ENCODE measurements around the gene SULT1B1.

Gene SULT1B1

DNA sequence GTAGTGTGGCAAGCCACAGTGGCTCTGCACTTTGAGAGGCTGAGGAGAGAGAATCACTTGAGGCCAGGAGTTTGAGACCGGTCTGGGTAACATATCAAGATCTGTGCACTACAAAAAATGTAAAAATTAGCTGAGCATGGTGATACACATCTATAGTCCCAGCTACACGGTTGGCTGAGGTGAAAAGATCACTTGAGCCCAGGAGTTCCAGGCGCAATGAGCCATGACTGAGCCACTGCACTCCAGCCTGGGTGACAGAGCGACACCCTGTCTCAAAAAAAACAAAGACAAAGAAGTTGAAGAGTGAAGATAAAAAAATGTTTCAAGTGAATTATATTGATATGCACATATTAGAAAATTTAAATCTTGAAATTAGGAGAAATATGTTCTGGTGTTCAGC lies 46.3 kb downstream of the SULT1B1 start:
- Histone ChIP-seq H3K4me3 (ENCODE audit: low read length) (no peak overlapping the region), H3K27ac (ENCODE audit: low read depth, low read length) (no peak overlapping the region)

DNA sequence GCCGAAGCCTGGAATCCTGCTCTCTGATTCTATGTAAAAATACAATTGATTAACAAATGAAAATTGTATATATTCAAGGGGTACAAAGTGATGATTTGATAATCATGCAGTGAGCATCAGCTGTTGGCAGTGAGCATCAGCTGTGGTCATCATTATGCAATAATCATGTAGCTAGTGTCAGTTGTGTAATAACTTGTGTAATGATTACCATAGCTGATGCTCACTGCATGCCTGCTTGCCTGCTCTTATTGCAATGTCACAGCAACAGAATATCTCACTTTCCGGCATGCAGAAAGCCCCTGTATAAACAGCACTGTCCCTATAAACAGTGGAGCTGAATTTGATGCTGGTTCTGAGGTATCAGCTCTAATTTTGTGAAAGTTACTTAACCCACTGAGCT lies 46.8 kb downstream of the SULT1B1 start:
- no peaks in the 10 kb centered on the region for H3K4me1 ChIP-seq (ENCODE audit: control insufficient read depth, insufficient read depth, low read length)
- no peaks in the 10 kb centered on the region for H3K36me3 ChIP-seq (ENCODE audit: control insufficient read depth, insufficient read depth, low read length)
- H3K27me3 ChIP-seq (ENCODE audit: control insufficient read depth, insufficient read depth, low read length) = no peaks in the 10 kb centered on the region
- no peak overlapping the region for H3K9ac ChIP-seq (ENCODE audit: low read length)
- no peak overlapping the region for H3K4me3 ChIP-seq (ENCODE audit: low read length)
- H3K27ac ChIP-seq (ENCODE audit: low read depth, low read length) = no peak overlapping the region

More for the DNA sequence above, 46.3 kb downstream of the SULT1B1 start:
- Histone ChIP-seq H3K27me3 (ENCODE audit: control insufficient read depth, insufficient read depth, low read length) (no peaks in the 10 kb centered on the region), H3K36me3 (ENCODE audit: control insufficient read depth, insufficient read depth, low read length) (no peaks in the 10 kb centered on the region), H3K9ac (ENCODE audit: low read length) (no peak overlapping the region), H3K4me1 (ENCODE audit: control insufficient read depth, insufficient read depth, low read length) (no peaks in the 10 kb centered on the region)

DNA sequence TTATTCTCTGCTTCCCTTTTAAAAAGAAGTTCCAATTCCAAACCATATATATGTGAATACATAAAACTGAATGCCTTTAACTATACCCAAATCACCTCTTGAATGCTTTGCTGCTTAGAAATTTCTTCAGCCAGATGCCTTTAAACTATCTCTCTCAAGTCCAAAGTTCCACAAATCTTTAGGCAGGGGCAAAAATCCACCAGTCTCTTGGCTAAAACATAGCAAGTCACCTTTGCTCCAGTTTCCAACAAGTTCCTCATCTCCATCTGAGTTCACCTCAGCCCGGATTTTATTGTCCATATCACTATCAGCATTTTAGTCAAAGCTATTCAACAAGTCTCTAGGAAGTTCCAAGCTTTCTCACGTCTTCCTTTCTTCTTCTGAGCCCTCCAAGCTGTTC lies 49.8 kb downstream of the SULT1B1 start:
- no peak overlapping the region for H3K27ac ChIP-seq (ENCODE audit: low read depth, low read length)
- H3K4me1 ChIP-seq (ENCODE audit: control insufficient read depth, insufficient read depth, low read length) = no peaks in the 10 kb centered on the region
- no peaks in the 10 kb centered on the region for H3K36me3 ChIP-seq (ENCODE audit: control insufficient read depth, insufficient read depth, low read length)
- no peak overlapping the region for H3K4me3 ChIP-seq (ENCODE audit: low read length)
- H3K9ac ChIP-seq (ENCODE audit: low read length) = no peak overlapping the region
- H3K27me3 ChIP-seq (ENCODE audit: control insufficient read depth, insufficient read depth, low read length) = no peaks in the 10 kb centered on the region

DNA sequence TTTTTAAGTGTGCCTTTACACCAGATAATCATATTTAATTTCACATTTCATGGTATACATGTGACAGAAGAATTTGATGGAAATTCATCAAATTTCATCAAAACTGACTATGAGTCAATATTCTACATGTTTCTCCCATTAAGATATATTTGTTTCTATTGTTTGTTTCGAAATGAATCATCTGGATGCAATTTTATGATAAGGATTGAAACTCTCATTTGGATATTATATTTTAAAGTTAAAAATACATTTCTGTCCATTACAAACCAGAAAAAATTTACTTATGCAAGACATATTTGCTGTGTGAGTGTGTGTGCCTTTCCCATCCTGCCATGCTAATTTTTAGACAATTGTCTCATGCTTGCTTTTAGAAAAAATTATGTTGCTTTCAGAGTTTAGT lies 52.2 kb downstream of the SULT1B1 start:
- H3K27me3 ChIP-seq (ENCODE audit: control insufficient read depth, insufficient read depth, low read length) = no peaks in the 10 kb centered on the region
- no peaks in the 10 kb centered on the region for H3K36me3 ChIP-seq (ENCODE audit: control insufficient read depth, insufficient read depth, low read length)
- H3K9ac ChIP-seq (ENCODE audit: low read length) = no peak overlapping the region

DNA sequence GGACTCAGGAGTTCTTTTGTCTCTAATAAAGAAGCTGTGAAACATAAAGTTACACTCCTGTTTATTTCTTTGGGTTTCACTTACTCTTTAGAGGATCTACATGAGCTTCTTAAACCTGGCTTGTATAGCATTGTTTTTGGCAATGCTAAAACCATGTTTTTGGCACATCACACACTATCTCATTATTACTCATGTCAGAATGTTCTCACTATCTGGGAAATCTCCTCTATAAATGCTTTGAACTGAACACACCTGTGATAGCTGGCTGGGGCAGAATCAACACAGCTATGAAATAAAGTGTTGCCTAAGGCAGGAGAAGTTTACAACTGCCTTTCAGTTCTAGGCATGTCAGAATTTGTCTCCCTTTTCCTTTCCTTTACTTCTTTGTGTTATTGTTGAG lies 52.6 kb downstream of the SULT1B1 start:
- H3K36me3 ChIP-seq (ENCODE audit: control insufficient read depth, insufficient read depth, low read length) = no peaks in the 10 kb centered on the region
- no peaks in the 10 kb centered on the region for H3K27me3 ChIP-seq (ENCODE audit: control insufficient read depth, insufficient read depth, low read length)
- no peak overlapping the region for H3K27ac ChIP-seq (ENCODE audit: low read depth, low read length)
- no peak overlapping the region for H3K9ac ChIP-seq (ENCODE audit: low read length)
- H3K4me1 ChIP-seq (ENCODE audit: control insufficient read depth, insufficient read depth, low read length) = no peaks in the 10 kb centered on the region
- H3K4me3 ChIP-seq (ENCODE audit: low read length) = no peak overlapping the region

More for the DNA sequence above, 52.2 kb downstream of the SULT1B1 start:
- no peak overlapping the region for H3K4me3 ChIP-seq (ENCODE audit: low read length)
- H3K27ac ChIP-seq (ENCODE audit: low read depth, low read length) = no peak overlapping the region
- no peaks in the 10 kb centered on the region for H3K4me1 ChIP-seq (ENCODE audit: control insufficient read depth, insufficient read depth, low read length)

DNA sequence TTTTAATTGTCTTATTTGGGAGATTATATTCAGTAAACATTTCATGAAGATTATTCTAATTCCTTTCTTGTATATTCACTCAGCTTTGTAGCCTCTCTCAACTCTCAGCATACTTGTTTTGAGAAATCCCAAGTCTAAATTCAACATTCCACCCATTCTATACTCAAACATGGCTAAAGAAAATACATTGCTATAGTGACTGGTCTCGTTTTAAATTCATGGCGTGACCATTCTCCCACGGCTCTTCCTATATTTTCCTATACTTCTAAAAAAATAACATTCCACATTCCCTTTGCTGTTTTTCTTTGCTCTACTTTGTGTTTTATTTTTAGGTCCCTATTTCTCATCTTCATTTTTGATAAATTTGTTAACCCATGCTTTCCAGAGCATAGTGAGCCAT lies 58.2 kb downstream of the SULT1B1 start:
- H3K27me3 ChIP-seq (ENCODE audit: control insufficient read depth, insufficient read depth, low read length) = no peaks in the 10 kb centered on the region
- H3K9ac ChIP-seq (ENCODE audit: low read length) = no peak overlapping the region
- H3K27ac ChIP-seq (ENCODE audit: low read depth, low read length) = no peak overlapping the region
- H3K4me1 ChIP-seq (ENCODE audit: control insufficient read depth, insufficient read depth, low read length) = no peaks in the 10 kb centered on the region
- no peaks in the 10 kb centered on the region for H3K36me3 ChIP-seq (ENCODE audit: control insufficient read depth, insufficient read depth, low read length)
- H3K4me3 ChIP-seq (ENCODE audit: low read length) = no peak overlapping the region

GRCh38 chr4:69701696-69702095 lies 58.7 kb downstream of the SULT1B1 start:
- no peaks in the 10 kb centered on the region for H3K36me3 ChIP-seq (ENCODE audit: control insufficient read depth, insufficient read depth, low read length)
- H3K4me1 ChIP-seq (ENCODE audit: control insufficient read depth, insufficient read depth, low read length) = no peaks in the 10 kb centered on the region
- no peak overlapping the region for H3K4me3 ChIP-seq (ENCODE audit: low read length)
- no peak overlapping the region for H3K9ac ChIP-seq (ENCODE audit: low read length)
- H3K27ac ChIP-seq (ENCODE audit: low read depth, low read length) = no peak overlapping the region
- no peaks in the 10 kb centered on the region for H3K27me3 ChIP-seq (ENCODE audit: control insufficient read depth, insufficient read depth, low read length)

GRCh38 chr4:69697536-69698242 lies 62.7 kb downstream of the SULT1B1 start:
- Histone ChIP-seq H3K4me3 (ENCODE audit: low read length) (no peak overlapping the region), H3K4me1 (ENCODE audit: control insufficient read depth, insufficient read depth, low read length) (no peaks in the 10 kb centered on the region)

DNA sequence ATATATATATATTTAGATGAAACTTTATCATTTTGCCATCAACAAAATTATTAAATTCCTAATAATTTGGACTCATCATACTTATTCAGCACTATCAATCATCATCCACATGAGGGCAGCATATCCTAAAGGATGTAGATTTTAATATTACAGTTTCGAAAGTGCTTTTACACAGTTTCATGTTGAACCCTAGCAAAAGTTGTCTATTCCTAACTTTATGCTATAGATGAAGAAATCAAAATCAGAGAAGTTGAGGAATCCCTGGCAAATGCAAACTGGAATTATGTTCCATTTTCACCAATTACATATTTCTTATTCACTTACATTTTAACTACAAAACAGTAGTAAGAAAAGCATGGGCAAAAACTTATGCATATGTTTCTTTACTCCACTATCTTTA lies 70.8 kb downstream of the SULT1B1 start:
- H3K36me3 ChIP-seq (ENCODE audit: control insufficient read depth, insufficient read depth, low read length) = no peaks in the 10 kb centered on the region
- H3K27me3 ChIP-seq (ENCODE audit: control insufficient read depth, insufficient read depth, low read length) = no peaks in the 10 kb centered on the region
- H3K4me1 ChIP-seq (ENCODE audit: control insufficient read depth, insufficient read depth, low read length) = no peaks in the 10 kb centered on the region
- no peak overlapping the region for H3K9ac ChIP-seq (ENCODE audit: low read length)
- H3K4me3 ChIP-seq (ENCODE audit: low read length) = no peak overlapping the region
- H3K27ac ChIP-seq (ENCODE audit: low read depth, low read length) = no peak overlapping the region

More at GRCh38 chr4:69697536-69698242, 62.7 kb downstream of the SULT1B1 start:
- no peaks in the 10 kb centered on the region for H3K36me3 ChIP-seq (ENCODE audit: control insufficient read depth, insufficient read depth, low read length)
- H3K27me3 ChIP-seq (ENCODE audit: control insufficient read depth, insufficient read depth, low read length) = no peaks in the 10 kb centered on the region
- no peak overlapping the region for H3K9ac ChIP-seq (ENCODE audit: low read length)
- no peak overlapping the region for H3K27ac ChIP-seq (ENCODE audit: low read depth, low read length)

DNA sequence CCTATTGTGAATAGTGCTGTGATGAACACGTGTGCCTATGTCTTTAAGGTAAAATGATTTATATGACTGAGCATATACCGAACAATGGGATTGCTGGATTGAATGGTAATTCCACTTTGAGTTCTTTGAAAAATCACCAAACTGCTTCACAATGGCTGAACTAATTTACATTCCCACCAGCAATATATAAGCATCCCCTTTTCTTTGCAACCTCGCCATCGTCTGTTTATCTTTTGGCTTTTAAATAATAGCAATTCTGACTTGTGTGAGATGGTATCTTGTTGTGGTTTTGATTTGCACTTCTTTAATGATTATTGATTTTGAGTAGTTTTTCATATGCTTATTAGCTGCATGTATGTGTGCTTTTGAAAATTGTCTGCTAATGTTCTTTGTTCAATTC lies 75.6 kb downstream of the SULT1B1 start:
- Histone ChIP-seq H3K36me3 (ENCODE audit: control insufficient read depth, insufficient read depth, low read length) (no peaks in the 10 kb centered on the region), H3K4me1 (ENCODE audit: control insufficient read depth, insufficient read depth, low read length) (no peaks in the 10 kb centered on the region), H3K27ac (ENCODE audit: low read depth, low read length) (no peak overlapping the region), H3K27me3 (ENCODE audit: control insufficient read depth, insufficient read depth, low read length) (no peaks in the 10 kb centered on the region), H3K4me3 (ENCODE audit: low read length) (no peak overlapping the region), H3K9ac (ENCODE audit: low read length) (no peak overlapping the region)

Measured in rectal smooth muscle tissue (tissue), 1 donor.